ENCODE measurements around the gene SYT9.

- TF ChIP-seq CTCF (IDR thresholded peaks at IDR 0.05) (no peak), POLR2A (IDR thresholded peaks at IDR 0.05) (no peak)
Observed at GRCh38 chr11:7499081-7499480, 247.4 kb downstream of the SYT9 start.

Measured in vagina (tissue), 2 donors.